ENCODE results near the gene TNFRSF8. TPM values are rescaled to one million over a fixed set of nuclear protein-coding genes. Genes with fewer than 3 reads are reported as not detected.
"Not testable (repeated sequence)": the region's sequence is repeated elsewhere in the genome, so short reads cannot be mapped to it uniquely, and the experiment has no call there.

Gene TNFRSF8
- polyA plus RNA-seq, 1 donor from 2014 or later, result 0.40 TPM

GRCh38 chr1:12100071-12100470, 37.0 kb downstream of the TNFRSF8 start:
- no peaks in the 10 kb centered on the region for H3K27me3 Mint-ChIP-seq
- no peaks in the 10 kb centered on the region for H3K4me1 Mint-ChIP-seq
- H3K27ac Mint-ChIP-seq, result no peak overlapping the region
- H3K9me3 Mint-ChIP-seq, result no peaks in the 10 kb centered on the region
- H3K4me3 Mint-ChIP-seq, result no peak overlapping the region
- H3K36me3 Mint-ChIP-seq, result no peaks in the 10 kb centered on the region

DNA sequence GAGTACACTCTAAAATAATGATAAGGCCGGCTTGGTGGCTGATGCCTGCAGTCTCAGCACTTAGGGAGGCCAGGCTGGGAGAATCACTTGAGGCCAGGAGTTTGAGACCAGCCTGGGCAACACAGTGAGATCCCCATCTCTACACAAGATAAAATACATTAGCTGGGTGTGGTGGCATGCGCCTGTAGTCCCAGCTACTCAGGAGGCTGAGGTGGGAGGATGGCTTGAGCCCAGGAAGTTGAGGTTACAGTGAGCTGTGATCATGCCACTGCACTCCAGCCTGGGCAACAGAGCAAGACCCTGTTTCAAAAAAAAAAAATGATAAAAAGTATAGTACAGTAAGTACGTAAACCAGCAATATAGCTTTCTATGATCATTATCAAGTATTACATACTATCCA, 38.0 kb downstream of the TNFRSF8 start:
- H3K27ac Mint-ChIP-seq, H3K27me3 Mint-ChIP-seq, H3K4me1 Mint-ChIP-seq, H3K9me3 Mint-ChIP-seq, H3K36me3 Mint-ChIP-seq, H3K4me3 Mint-ChIP-seq: not testable (repeated sequence)

- Mint-ChIP-seq H3K9me3 (no peaks in the 10 kb centered on the region), H3K27ac (no peak overlapping the region), H3K27me3 (no peaks in the 10 kb centered on the region), H3K4me3 (no peak overlapping the region), H3K36me3 (no peaks in the 10 kb centered on the region), H3K4me1 (no peaks in the 10 kb centered on the region)
Measured at GRCh38 chr1:12102066-12102465, 39.0 kb downstream of the TNFRSF8 start.

DNA sequence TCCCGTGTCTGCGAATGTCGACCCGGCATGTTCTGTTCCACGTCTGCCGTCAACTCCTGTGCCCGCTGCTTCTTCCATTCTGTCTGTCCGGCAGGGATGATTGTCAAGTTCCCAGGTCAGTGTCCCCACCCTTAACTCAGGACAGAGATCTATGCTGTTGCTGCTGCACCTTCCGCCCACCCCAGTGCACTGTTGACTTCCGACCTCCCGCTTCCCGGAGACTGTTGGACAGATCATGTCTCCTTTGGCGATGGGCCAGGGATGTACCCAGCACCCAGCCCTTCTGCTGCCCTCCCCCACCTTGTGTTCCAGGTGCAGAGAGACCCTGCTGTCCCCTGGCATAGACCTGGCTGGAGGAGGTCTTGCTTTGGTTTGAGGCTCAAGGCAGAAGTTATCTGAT, 41.3 kb downstream of the TNFRSF8 start:
- H3K27me3 Mint-ChIP-seq, result no peaks in the 10 kb centered on the region
- no peak overlapping the region for H3K27ac Mint-ChIP-seq
- no peaks in the 10 kb centered on the region for H3K9me3 Mint-ChIP-seq
- H3K36me3 Mint-ChIP-seq, result no peaks in the 10 kb centered on the region
- no peak overlapping the region for H3K4me3 Mint-ChIP-seq
- no peaks in the 10 kb centered on the region for H3K4me1 Mint-ChIP-seq

GRCh38 chr1:12106153-12106552, 43.0 kb downstream of the TNFRSF8 start:
- Mint-ChIP-seq H3K36me3 (no peaks in the 10 kb centered on the region), H3K27ac (no peak overlapping the region), H3K9me3 (no peaks in the 10 kb centered on the region), H3K4me1 (no peaks in the 10 kb centered on the region), H3K4me3 (no peak overlapping the region), H3K27me3 (no peaks in the 10 kb centered on the region)

GRCh38 chr1:12106861-12107260, 43.8 kb downstream of the TNFRSF8 start:
- not testable (repeated sequence) for H3K4me1 Mint-ChIP-seq, H3K4me3 Mint-ChIP-seq, H3K9me3 Mint-ChIP-seq, H3K36me3 Mint-ChIP-seq, H3K27me3 Mint-ChIP-seq, H3K27ac Mint-ChIP-seq

DNA sequence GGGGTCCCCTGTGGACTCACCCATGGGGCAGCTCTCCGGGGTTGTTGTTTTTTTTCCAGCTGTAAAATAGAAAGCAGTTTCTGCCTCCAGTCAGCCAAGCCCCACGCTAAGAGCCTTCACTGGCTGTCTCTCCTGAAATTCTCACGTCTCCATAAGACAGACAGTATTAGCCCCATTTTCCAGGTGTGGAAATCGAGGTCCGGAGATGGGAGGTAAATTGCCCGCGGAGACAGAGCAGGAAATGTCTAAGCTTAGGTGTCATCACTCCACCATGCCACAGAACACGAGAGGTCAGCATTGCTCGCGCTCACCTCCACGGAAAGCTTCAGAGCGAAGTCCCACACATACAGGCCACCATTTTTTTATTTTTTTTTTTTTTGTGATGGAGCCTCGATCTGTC, 44.6 kb downstream of the TNFRSF8 start:
- no peaks in the 10 kb centered on the region for H3K27me3 Mint-ChIP-seq
- no peaks in the 10 kb centered on the region for H3K4me1 Mint-ChIP-seq
- no peak overlapping the region for H3K4me3 Mint-ChIP-seq
- H3K9me3 Mint-ChIP-seq, result no peaks in the 10 kb centered on the region
- no peak overlapping the region for H3K27ac Mint-ChIP-seq
- H3K36me3 Mint-ChIP-seq, result no peaks in the 10 kb centered on the region

DNA sequence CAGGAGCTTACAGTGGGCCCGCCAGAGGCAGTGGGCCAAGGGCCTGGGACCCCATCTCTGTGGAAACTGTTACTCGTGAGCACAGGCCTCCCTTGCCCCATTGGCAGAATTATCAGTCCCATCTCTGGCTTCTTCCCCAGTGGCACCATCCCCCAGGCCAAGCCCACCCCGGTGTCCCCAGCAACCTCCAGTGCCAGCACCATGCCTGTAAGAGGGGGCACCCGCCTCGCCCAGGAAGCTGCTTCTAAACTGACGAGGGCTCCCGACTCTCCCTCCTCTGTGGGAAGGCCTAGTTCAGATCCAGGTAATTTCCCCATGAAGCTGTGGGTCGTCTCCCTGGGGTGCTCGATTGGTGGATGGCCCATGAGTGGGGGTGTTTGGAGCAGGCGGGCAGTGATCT, 46.8 kb downstream of the TNFRSF8 start:
- H3K27ac Mint-ChIP-seq, result peak overlapping the region in 1 of 3 donors; percentile 65
- no peaks in the 10 kb centered on the region for H3K9me3 Mint-ChIP-seq

DNA sequence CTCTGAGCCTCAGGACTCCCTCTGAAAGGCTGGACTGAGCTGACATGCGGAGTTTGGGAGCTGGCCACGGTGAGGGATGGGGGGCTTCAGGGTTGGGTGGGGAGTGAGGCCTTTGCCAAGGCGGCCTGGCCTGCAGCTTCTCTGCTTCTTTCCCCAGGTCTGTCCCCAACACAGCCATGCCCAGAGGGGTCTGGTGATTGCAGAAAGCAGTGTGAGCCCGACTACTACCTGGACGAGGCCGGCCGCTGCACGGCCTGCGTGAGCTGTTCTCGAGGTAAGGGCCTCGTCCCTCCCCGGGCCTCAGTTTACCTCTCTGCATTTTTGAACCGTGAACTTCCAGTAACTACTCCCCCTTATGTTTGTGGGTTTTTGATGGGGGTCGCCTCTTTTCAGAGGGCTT, 48.6 kb downstream of the TNFRSF8 start:
- Mint-ChIP-seq H3K27ac (no peak overlapping the region), H3K9me3 (no peaks in the 10 kb centered on the region), H3K4me1 (peaks cover 0 to 2% (median 0%) of the 10 kb centered on the region in 3 donors), H3K36me3 (no peaks in the 10 kb centered on the region), H3K27me3 (no peaks in the 10 kb centered on the region), H3K4me3 (no peak overlapping the region)

More for the DNA sequence above, 46.8 kb downstream of the TNFRSF8 start:
- Mint-ChIP-seq H3K27me3 (no peaks in the 10 kb centered on the region), H3K4me1 (peaks cover 0 to 2% (median 0%) of the 10 kb centered on the region in 3 donors), H3K4me3 (no peak overlapping the region), H3K36me3 (no peaks in the 10 kb centered on the region)

DNA sequence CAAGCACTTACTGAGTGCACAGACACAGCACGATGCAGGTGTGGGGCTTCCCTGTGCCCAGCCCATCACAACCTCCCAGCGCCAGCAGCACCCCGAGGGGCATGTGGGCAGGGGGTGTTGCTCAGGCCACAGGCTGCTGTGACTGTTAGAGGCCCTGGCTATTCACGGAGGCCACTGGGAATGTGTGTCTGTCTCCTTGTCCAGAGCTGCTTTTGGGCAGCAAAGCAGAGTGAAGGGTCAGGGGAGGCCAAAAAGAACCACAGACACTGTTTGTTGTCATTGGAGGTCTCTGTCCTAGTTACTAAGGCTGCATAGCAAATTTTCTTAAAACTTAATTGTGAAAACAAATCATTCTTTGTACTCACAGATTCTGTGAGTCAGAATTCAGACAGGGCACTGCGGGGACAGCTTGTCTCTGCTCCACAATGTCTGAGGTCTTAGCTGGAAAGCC, 49.6 kb downstream of the TNFRSF8 start:
- no peaks in the 10 kb centered on the region for H3K27me3 Mint-ChIP-seq
- H3K9me3 Mint-ChIP-seq, result no peaks in the 10 kb centered on the region
- H3K4me1 Mint-ChIP-seq, result peaks cover 0 to 2% (median 0%) of the 10 kb centered on the region in 3 donors
- H3K4me3 Mint-ChIP-seq, result no peak overlapping the region
- no peak overlapping the region for H3K27ac Mint-ChIP-seq
- H3K36me3 Mint-ChIP-seq, result no peaks in the 10 kb centered on the region

DNA sequence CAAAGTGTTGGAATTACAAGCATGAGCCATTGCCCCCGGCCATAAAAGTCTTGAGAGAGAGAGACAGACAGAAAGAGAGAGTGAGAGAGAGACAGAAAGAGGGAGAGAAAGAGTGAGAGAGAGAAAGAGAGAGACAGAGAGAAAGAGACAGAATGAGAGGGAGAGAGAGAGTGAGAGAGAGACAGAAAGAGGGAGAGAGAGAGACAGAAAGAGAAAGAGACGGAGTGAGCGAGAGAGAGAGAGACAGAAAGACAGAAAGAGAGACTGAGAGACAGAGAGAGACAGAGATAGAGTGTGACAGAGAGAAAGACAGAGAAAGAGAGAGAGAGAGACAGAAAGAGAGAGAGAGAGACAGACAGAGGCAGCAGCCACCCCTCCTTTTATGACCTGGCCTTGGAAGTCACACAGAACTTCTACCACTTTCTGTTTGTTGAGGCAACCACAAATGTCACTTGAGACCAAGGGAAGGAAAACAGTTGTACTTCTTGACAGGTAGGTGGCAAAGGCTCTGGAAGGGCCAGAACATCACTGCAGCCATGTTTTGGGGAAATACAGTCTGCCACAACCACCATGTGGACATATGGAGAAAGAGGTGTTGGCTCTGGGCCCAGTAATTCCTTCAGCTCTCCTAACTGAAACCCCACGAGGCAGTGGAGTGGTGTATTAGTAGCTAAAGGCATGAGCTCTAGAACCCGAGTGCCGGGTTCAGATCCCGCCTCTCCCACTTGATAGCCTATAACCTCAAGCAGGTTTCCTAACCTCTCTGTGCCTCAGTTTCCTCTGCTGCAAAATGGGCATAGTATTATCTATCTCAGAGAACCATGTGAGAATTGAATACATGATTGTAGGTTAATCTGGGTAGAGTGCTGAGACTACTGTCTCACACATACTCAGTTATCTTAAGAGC, 50.6 kb downstream of the TNFRSF8 start:
- Mint-ChIP-seq H3K27me3 (no peaks in the 10 kb centered on the region), H3K36me3 (no peaks in the 10 kb centered on the region), H3K4me1 (peaks cover 0 to 3% (median 2%) of the 10 kb centered on the region in 3 donors), H3K9me3 (no peaks in the 10 kb centered on the region), H3K4me3 (no peak overlapping the region), H3K27ac (no peak overlapping the region)

DNA sequence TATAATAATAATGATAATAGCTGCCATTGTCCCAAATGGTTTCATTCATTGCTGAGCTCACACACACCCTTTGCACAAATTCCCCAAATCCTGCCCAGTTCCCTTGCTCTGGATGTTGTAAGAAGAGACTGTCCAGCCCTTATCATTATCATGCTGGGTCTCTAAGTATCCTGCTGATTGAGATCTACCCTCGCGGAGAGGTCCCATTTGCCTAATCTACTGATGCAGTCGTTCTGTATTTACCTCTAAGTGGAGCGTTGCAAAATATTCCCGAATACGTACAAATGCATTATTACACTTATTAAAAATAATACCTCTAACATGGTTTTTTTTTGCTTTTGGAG, 51.2 kb downstream of the TNFRSF8 start:
- H3K27me3 Mint-ChIP-seq, result no peaks in the 10 kb centered on the region
- no peak overlapping the region for H3K27ac Mint-ChIP-seq

GRCh38 chr1:12114916-12115315, 51.8 kb downstream of the TNFRSF8 start:
- Mint-ChIP-seq H3K9me3 (no peaks in the 10 kb centered on the region), H3K27me3 (no peaks in the 10 kb centered on the region), H3K4me1 (peaks cover 0 to 3% (median 3%) of the 10 kb centered on the region in 3 donors), H3K27ac (peak overlapping the region in 1 of 3 donors; percentile 82), H3K4me3 (no peak overlapping the region), H3K36me3 (no peaks in the 10 kb centered on the region)

More for the DNA sequence above, 51.2 kb downstream of the TNFRSF8 start:
- no peak overlapping the region for H3K4me3 Mint-ChIP-seq
- no peaks in the 10 kb centered on the region for H3K36me3 Mint-ChIP-seq
- H3K4me1 Mint-ChIP-seq, result peaks cover 0 to 3% (median 3%) of the 10 kb centered on the region in 3 donors
- H3K9me3 Mint-ChIP-seq, result no peaks in the 10 kb centered on the region

- Mint-ChIP-seq H3K27ac (peak overlapping the region in 1 of 3 donors; percentile 43), H3K4me3 (no peak overlapping the region), H3K27me3 (no peaks in the 10 kb centered on the region), H3K9me3 (no peaks in the 10 kb centered on the region), H3K36me3 (no peaks in the 10 kb centered on the region), H3K4me1 (peaks cover 15 to 21% (median 19%) of the 10 kb centered on the region in 3 donors)
Measured at GRCh38 chr1:12121212-12122003, 58.3 kb downstream of the TNFRSF8 start.

DNA sequence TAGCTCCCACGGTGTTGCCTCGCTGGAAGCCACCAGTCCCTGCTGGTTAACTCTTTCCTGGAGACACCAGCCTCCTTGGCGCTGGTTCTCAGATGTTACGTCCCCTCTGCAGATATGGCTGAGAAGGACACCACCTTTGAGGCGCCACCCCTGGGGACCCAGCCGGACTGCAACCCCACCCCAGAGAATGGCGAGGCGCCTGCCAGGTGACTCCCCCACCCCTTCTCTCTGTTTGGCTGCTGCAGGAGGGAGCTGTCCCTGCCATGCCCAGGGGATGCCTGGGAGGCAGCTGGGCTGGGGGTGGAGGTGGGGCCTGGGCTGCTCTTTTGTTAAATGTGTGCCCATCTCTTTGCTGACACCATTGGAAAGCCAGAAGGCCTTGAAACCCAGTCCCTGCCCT, 60.1 kb downstream of the TNFRSF8 start:
- no peaks in the 10 kb centered on the region for H3K27me3 Mint-ChIP-seq
- no peaks in the 10 kb centered on the region for H3K9me3 Mint-ChIP-seq
- no peaks in the 10 kb centered on the region for H3K36me3 Mint-ChIP-seq
- H3K27ac Mint-ChIP-seq, result no peak overlapping the region
- H3K4me1 Mint-ChIP-seq, result peaks cover 15 to 30% (median 21%) of the 10 kb centered on the region in 3 donors
- no peak overlapping the region for H3K4me3 Mint-ChIP-seq
